ENCODE results near the gene TECPR2. TPM values are rescaled to one million over a fixed set of nuclear protein-coding genes. Genes with fewer than 3 reads are reported as not detected.

Gene TECPR2
- total RNA-seq, 4 donors from 2014 or later: 28.7 to 54.8 (median 36.6) TPM

DNA sequence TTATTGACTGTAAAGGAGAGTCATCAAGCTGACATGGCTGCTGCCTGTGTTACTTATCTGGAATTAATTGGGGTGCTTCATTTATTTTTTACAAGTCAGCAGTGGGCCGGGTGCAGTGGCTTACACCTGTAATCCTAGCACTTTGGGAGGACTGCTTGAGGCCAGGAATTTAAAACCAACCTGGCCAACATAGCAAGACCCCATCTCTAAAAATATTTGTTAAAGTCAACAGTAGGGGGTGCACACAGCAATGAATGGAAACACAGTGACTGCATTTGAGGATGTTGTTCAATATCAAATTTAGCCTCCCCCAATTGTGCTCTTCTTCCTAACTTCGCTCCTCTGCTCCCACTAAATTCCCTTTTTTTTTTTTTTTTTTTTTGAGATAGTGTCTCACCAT, 94.8 kb downstream of the TECPR2 start:
- peaks cover 22 to 79% (median 69%) of the 10 kb centered on the region in 4 donors for H3K36me3 ChIP-seq
- H3K4me3 ChIP-seq: no peak overlapping the region
- intact Hi-C loops (cut with DNase I): no loop called here
- DNase-seq (ENCODE audit: extremely low spot score): no peak
- peaks cover 10 to 17% (median 12%) of the 10 kb centered on the region in 4 donors for H3K4me1 ChIP-seq
- no peaks in the 10 kb centered on the region for H3K27me3 ChIP-seq
- H3K27ac ChIP-seq (replicated peaks in 1 of 4): no peak overlapping the region
- WGBS: 50% methylated on average over 2 of the region's 2 CpGs
- TF ChIP-seq, protein P1, sequence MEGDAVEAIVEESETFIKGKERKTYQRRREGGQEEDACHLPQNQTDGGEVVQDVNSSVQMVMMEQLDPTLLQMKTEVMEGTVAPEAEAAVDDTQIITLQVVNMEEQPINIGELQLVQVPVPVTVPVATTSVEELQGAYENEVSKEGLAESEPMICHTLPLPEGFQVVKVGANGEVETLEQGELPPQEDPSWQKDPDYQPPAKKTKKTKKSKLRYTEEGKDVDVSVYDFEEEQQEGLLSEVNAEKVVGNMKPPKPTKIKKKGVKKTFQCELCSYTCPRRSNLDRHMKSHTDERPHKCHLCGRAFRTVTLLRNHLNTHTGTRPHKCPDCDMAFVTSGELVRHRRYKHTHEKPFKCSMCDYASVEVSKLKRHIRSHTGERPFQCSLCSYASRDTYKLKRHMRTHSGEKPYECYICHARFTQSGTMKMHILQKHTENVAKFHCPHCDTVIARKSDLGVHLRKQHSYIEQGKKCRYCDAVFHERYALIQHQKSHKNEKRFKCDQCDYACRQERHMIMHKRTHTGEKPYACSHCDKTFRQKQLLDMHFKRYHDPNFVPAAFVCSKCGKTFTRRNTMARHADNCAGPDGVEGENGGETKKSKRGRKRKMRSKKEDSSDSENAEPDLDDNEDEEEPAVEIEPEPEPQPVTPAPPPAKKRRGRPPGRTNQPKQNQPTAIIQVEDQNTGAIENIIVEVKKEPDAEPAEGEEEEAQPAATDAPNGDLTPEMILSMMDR (IDR thresholded peaks at IDR 0.05): no peak
- TF ChIP-seq POLR2A (IDR thresholded peaks at IDR 0.05; ENCODE audit: low read depth): no peak
- TF ChIP-seq POLR2AphosphoS5 (IDR thresholded peaks at IDR 0.05): no peak
- no peak for TF ChIP-seq EP300 (IDR thresholded peaks at IDR 0.05)
- H3K9me3 ChIP-seq: no peaks in the 10 kb centered on the region

DNA sequence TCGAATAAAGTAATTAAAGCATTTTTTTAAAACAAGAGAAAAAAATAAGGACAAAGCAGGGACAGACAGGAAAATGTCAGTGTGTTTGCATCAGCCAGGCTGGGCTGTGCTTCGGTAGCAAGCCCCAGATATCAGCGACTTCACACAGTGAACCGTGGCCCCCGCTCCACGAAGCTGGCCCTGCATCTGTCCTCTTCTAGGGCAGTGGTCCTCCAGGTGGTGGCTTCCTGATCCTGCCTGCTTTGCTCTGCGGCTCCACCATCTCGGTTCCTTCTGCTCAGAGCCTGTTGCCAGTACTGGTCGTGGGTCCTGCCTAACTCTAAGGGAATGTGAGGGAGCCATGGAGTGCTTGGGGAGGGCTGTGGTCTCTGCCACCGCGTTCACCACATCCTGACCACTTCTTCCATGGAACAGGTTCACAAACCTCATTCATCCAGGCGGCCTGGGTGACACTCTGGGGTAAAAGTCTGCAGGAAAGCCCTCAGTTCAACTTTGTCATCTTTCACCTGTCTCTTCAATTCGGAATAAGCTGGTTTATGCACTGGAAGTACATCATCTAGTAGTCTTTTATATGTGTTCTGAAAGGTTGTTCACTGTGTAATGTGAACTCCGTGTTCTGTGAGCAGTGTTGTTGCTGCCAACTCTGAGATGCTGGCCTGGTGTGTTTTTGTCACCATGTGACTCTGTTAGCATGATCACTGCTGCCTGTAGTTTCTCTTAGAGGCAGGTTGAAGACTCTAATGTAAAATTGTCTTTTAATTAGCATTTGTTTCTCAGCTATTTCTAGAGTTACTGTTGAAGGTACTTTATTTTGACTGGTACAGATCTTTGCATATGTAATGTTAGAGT, 99.0 kb downstream of the TECPR2 start:
- H3K9me3 ChIP-seq: no peaks in the 10 kb centered on the region
- intact Hi-C loops (cut with DNase I): no loop called here
- WGBS: 66% methylated on average over 13 of the region's 14 CpGs
- TF ChIP-seq EP300 (IDR thresholded peaks at IDR 0.05): peak; percentile 10
- TF ChIP-seq POLR2A (IDR thresholded peaks at IDR 0.05; ENCODE audit: low read depth): no peak
- TF ChIP-seq POLR2AphosphoS5 (IDR thresholded peaks at IDR 0.05): peak; percentile 31 to 90
- H3K27me3 ChIP-seq: no peaks in the 10 kb centered on the region
- H3K36me3 ChIP-seq: peaks cover 3 to 63% (median 51%) of the 10 kb centered on the region in 4 donors
- peak overlapping the region in 3 of 4 donors; percentile 69 to 75 (median 71) for H3K27ac ChIP-seq (replicated peaks in 1 of 4)
- DNase-seq (ENCODE audit: extremely low spot score): no peak
- H3K4me3 ChIP-seq: no peak overlapping the region
- peaks cover 10 to 20% (median 16%) of the 10 kb centered on the region in 4 donors for H3K4me1 ChIP-seq

DNA sequence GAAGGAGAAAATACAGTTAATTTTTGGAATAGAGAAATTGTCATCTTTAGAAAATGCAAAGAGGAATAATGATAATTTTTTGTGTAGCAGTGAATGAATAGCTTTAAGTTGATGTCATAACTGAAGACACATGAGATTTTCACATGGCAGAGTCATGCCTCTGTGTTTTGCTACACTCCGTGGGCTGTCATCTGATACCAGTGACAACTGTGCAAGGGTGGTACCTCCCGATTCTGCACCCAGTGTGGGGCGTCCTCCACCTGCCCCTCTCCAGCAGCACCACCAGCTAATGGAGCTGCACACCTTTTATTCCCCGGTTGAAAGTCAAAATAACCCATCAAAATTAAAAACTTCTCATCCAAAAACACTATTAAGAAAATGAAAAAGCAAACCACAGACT, 99.7 kb downstream of the TECPR2 start:
- peaks cover 3 to 63% (median 45%) of the 10 kb centered on the region in 4 donors for H3K36me3 ChIP-seq
- no peaks in the 10 kb centered on the region for H3K9me3 ChIP-seq
- no peak overlapping the region for H3K4me3 ChIP-seq
- TF ChIP-seq, protein P1 (IDR thresholded peaks at IDR 0.05): no peak
- TF ChIP-seq POLR2A (IDR thresholded peaks at IDR 0.05; ENCODE audit: low read depth): no peak
- TF ChIP-seq POLR2AphosphoS5 (IDR thresholded peaks at IDR 0.05): no peak
- no peak for TF ChIP-seq EP300 (IDR thresholded peaks at IDR 0.05)
- peaks cover 10 to 20% (median 16%) of the 10 kb centered on the region in 4 donors for H3K4me1 ChIP-seq
- intact Hi-C loops (cut with DNase I): no loop called here
- 79% methylated on average over 4 of the region's 4 CpGs for WGBS
- DNase-seq (ENCODE audit: extremely low spot score): no peak
- no peaks in the 10 kb centered on the region for H3K27me3 ChIP-seq
- H3K27ac ChIP-seq (replicated peaks in 1 of 4): peak overlapping the region in 3 of 4 donors; percentile 69 to 75 (median 71)

DNA sequence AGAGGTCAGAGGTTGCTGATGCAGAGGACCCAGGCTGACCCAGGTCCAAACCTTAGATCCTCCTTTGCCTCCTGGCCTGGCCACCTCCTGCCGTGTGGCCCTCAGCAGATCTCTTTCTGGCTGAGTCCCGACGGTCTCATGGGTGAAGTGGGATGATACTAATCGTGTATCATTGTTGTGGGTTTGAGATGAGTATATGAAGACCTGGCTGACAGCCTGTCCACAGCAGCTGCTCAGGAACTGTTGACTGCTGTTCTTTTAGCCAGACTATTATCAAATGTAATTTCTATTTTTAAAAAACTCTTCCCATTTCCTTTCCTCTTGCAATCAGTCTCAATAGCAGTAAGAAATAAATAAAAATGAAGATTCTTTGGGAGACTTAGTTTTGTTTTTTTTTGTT, 101.3 kb downstream of the TECPR2 start:
- intact Hi-C loops (cut with DNase I): no loop called here
- peaks cover 3 to 59% (median 35%) of the 10 kb centered on the region in 4 donors for H3K36me3 ChIP-seq
- no peak overlapping the region for H3K4me3 ChIP-seq
- H3K27ac ChIP-seq (replicated peaks in 1 of 4): no peak overlapping the region
- TF ChIP-seq POLR2AphosphoS5 (IDR thresholded peaks at IDR 0.05) (no peak), POLR2A (IDR thresholded peaks at IDR 0.05; ENCODE audit: low read depth) (no peak), EP300 (IDR thresholded peaks at IDR 0.05) (no peak)
- TF ChIP-seq, protein P1 (IDR thresholded peaks at IDR 0.05): no peak
- H3K27me3 ChIP-seq: no peaks in the 10 kb centered on the region
- WGBS: 95% methylated on average over 4 of the region's 4 CpGs
- no peaks in the 10 kb centered on the region for H3K9me3 ChIP-seq
- no peak for DNase-seq (ENCODE audit: extremely low spot score)
- peaks cover 10 to 20% (median 16%) of the 10 kb centered on the region in 4 donors for H3K4me1 ChIP-seq

DNA sequence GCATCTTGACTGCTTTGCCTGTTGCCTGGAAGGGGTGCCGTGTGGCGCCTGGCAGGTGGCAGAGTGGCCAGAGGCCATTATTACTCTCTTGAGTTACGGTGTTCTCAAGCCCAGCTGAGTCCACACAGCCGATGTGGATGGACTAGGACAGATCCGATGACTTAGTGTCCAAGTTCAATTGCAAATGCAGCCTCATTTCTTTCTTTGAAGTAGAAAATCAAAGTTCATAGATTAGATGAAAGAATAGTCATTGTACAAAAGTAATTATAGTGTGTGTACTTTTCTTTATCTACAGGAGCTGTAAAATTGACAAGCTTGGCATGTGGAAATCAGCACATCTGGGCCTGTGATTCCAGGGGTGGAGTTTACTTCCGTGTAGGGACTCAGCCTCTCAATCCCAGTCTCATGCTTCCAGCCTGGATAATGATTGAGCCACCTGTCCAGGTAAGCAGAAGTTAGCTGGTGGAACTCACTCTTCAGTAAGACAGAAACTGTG, 102.2 kb downstream of the TECPR2 start:
- H3K36me3 ChIP-seq: peaks cover 3 to 50% (median 28%) of the 10 kb centered on the region in 4 donors
- no peaks in the 10 kb centered on the region for H3K9me3 ChIP-seq
- no peak overlapping the region for H3K27ac ChIP-seq (replicated peaks in 1 of 4)
- peaks cover 10 to 20% (median 16%) of the 10 kb centered on the region in 4 donors for H3K4me1 ChIP-seq
- 98% methylated on average over 4 of the region's 6 CpGs for WGBS
- H3K4me3 ChIP-seq: no peak overlapping the region
- no peaks in the 10 kb centered on the region for H3K27me3 ChIP-seq
- no peak for DNase-seq (ENCODE audit: extremely low spot score)
- TF ChIP-seq, protein P1 (IDR thresholded peaks at IDR 0.05): no peak
- TF ChIP-seq EP300 (IDR thresholded peaks at IDR 0.05) (no peak), POLR2AphosphoS5 (IDR thresholded peaks at IDR 0.05) (no peak), POLR2A (IDR thresholded peaks at IDR 0.05; ENCODE audit: low read depth) (no peak)
- intact Hi-C loops (cut with DNase I): no loop called here
